Adrenal gland (tissue), 5 donors: Measurements from ENCODE around the gene CLDN20.

Source experiments
- CTCF ChIP-seq, 6 experiments: fragments of 450-650 bp in 4 of 6; fragments of 200-600 bp in 2 of 6; sonication (generic) in 1 of 6; IDR thresholded peaks; 1 replicate in 5 of 6; 2 replicates in 1 of 6; pipeline versions ENCODE4 v1.5.1 to v1.8.0; 2016 to 2021; ENCODE audit warnings: antibody characterized with exemption in 6 of 6, mild to moderate bottlenecking in 2 of 6, moderate library complexity in 1 of 6
- POLR2A ChIP-seq, 2 donors: fragments of 450-650 bp; IDR thresholded peaks; one replicate each; pipeline ENCODE4 v1.6.1; 2017; ENCODE audit warnings: antibody characterized with exemption in 2 of 2, mild to moderate bottlenecking in 2 of 2, moderate library complexity in 1 of 2
- donor health status: DM: no; HTN: no; CAD: no.

- TF ChIP-seq CTCF (IDR thresholded peaks at IDR 0.05) = peak in 2 of 6 experiments; percentile 25
- no peak for TF ChIP-seq POLR2A (IDR thresholded peaks at IDR 0.05)
These were observed 53.4 kb downstream of the CLDN20 start for GRCh38 chr6:155317186-155317585.
